Smooth muscle cell (in vitro differentiated cells): ENCODE data around the gene ATP10A. TPM values are rescaled to one million over a fixed set of nuclear protein-coding genes. Genes with fewer than 3 reads are reported as not detected.
A peak's percentile ranks its signal among the peaks of the same experiment; 100 is the strongest.

Experiments
- DNase-seq: peaks from one replicate; lab custom pipeline; 2025; ENCODE audit not compliant: unreplicated experiment; lab: John Stamatoyannopoulos, UW
- H2AFZ ChIP-seq: fragments of 200-600 bp; sonication (generic); 2 replicates; pipeline ENCODE4 v1.6.0; 2016; ENCODE audit warnings: antibody characterized with exemption, low read depth, mild to moderate bottlenecking
- H3F3A ChIP-seq: fragments of 200-600 bp; sonication (generic); 2 replicates; pipeline ENCODE4 v1.6.0; 2017; ENCODE audit warnings: antibody characterized with exemption, low read depth
- H3K27ac ChIP-seq: fragments of 200-600 bp; sonication (generic); 2 replicates; pipeline ENCODE4 v1.5.1; 2016; ENCODE audit warnings: low read depth, mild to moderate bottlenecking
- H3K27me3 ChIP-seq: fragments of 200-600 bp; sonication (generic); 2 replicates; pipeline ENCODE4 v1.6.1; 2016; ENCODE audit warnings: low read depth, mild to moderate bottlenecking
- H3K36me3 ChIP-seq: fragments of 200-600 bp; sonication (generic); 2 replicates; pipeline ENCODE4 v1.5.1; 2016; ENCODE audit warnings: low read depth
- H3K4me1 ChIP-seq: fragments of 200-600 bp; sonication (generic); 2 replicates; pipeline ENCODE4 v1.5.1; 2016; ENCODE audit warnings: low read depth
- H3K4me2 ChIP-seq: fragments of 200-600 bp; sonication (generic); 2 replicates; pipeline ENCODE4 v1.6.0; 2016; ENCODE audit warnings: mild to moderate bottlenecking
- H3K4me3 ChIP-seq: fragments of 200-600 bp; sonication (generic); 2 replicates; pipeline ENCODE4 v1.5.1; 2016; ENCODE audit warnings: mild to moderate bottlenecking
- H3K79me2 ChIP-seq: fragments of 200-600 bp; sonication (generic); 2 replicates; pipeline ENCODE4 v1.6.0; 2016; ENCODE audit warnings: low read depth, mild to moderate bottlenecking
- H3K9ac ChIP-seq: fragments of 200-600 bp; sonication (generic); 2 replicates; pipeline ENCODE4 v1.6.0; 2016; ENCODE audit warnings: low read depth
- H3K9me3 ChIP-seq: fragments of 200-600 bp; sonication (generic); replicated peaks from 2 replicates; pipeline ENCODE4 v1.5.1; 2016; ENCODE audit warnings: low read depth
- H4K20me1 ChIP-seq: fragments of 200-600 bp; sonication (generic); 2 replicates; pipeline ENCODE4 v1.6.0; 2016; ENCODE audit warnings: low read depth
- WGBS: methylation state at CpG from one replicate; pipeline ENCODE4 v1.1.7; 2016; ENCODE audit warnings: low lambda C conversion rate; 5-methylcytosine and 5-hydroxymethylcytosine counted together
- microRNA-seq: library from miRNA; unstranded; fragments of <30 nt; microRNA quantifications from one replicate; pipeline ENCODE4, GENCODE V29; 2016; ENCODE audit warnings: borderline number of aligned reads
- polyA plus RNA-seq: library from polyadenylated mRNA; unstranded; fragments of >200 nt; fragmentation: Nextera tagmentation; extraction: Ambion mirVana; gene quantifications from 2 replicates; pipeline ENCODE4 v1.2.1, GENCODE V29; 2016
- small RNA-seq: library from RNA; depleted of rRNA; stranded (forward); fragments of <200 nt; gene quantifications from one replicate; pipeline ENCODE3, GENCODE V24; 2014
- total RNA-seq: library from RNA; depleted of rRNA; stranded (reverse); fragments of >200 nt; gene quantifications from 2 replicates; pipeline ENCODE4 v1.2.3, GENCODE V29; 2014
- TF ChIP-seq, protein P1 (sequence below): fragments of 200-600 bp; sonication (generic); IDR thresholded peaks from 2 replicates; pipeline ENCODE4 v1.5.1; 2017; ENCODE audit warnings: borderline replicate concordance, mild to moderate bottlenecking, antibody characterized with exemption; ENCODE audit not compliant: insufficient read depth, poor library complexity, severe bottlenecking

Gene ATP10A
- total and polyA plus RNA-seq, 2 experiments from 2014 or later: 10.6 to 12.3 TPM

DNA sequence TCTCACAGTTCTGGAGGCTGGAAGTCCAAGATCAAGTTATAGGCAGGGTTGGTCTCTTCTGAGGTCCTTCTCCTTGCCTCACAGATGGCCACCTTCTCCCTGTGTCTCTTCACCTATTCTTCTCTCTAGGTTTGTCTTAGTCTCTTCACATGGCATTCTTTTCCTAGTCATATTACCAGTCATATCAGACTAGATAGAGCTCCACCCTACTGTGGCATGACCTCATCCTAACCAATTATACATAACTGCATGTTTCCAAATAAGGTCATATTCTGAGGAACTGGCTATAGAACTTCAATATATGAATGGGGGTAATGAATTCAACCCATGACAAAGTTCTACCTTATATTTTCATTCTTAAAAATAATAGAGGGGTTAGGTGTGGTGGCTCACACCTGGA is 227.9 kb downstream of the ATP10A start:
- peaks cover 7% of the 10 kb centered on the region for H3F3A ChIP-seq
- no peak overlapping the region for H3K27ac ChIP-seq
- H3K4me2 ChIP-seq: no peak overlapping the region
- no peak overlapping the region for H3K4me3 ChIP-seq
- peak overlapping the region; percentile 47 for H2AFZ ChIP-seq
- no peaks in the 10 kb centered on the region for H3K79me2 ChIP-seq
- no peak for DNase-seq
- no peak overlapping the region for H3K9ac ChIP-seq
- no peaks in the 10 kb centered on the region for H3K36me3 ChIP-seq
- TF ChIP-seq, protein P1, sequence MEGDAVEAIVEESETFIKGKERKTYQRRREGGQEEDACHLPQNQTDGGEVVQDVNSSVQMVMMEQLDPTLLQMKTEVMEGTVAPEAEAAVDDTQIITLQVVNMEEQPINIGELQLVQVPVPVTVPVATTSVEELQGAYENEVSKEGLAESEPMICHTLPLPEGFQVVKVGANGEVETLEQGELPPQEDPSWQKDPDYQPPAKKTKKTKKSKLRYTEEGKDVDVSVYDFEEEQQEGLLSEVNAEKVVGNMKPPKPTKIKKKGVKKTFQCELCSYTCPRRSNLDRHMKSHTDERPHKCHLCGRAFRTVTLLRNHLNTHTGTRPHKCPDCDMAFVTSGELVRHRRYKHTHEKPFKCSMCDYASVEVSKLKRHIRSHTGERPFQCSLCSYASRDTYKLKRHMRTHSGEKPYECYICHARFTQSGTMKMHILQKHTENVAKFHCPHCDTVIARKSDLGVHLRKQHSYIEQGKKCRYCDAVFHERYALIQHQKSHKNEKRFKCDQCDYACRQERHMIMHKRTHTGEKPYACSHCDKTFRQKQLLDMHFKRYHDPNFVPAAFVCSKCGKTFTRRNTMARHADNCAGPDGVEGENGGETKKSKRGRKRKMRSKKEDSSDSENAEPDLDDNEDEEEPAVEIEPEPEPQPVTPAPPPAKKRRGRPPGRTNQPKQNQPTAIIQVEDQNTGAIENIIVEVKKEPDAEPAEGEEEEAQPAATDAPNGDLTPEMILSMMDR: no peak
- no peaks in the 10 kb centered on the region for H3K27me3 ChIP-seq
- H3K4me1 ChIP-seq: no peaks in the 10 kb centered on the region
- no peaks in the 10 kb centered on the region for H3K9me3 ChIP-seq
- no peaks in the 10 kb centered on the region for H4K20me1 ChIP-seq

DNA sequence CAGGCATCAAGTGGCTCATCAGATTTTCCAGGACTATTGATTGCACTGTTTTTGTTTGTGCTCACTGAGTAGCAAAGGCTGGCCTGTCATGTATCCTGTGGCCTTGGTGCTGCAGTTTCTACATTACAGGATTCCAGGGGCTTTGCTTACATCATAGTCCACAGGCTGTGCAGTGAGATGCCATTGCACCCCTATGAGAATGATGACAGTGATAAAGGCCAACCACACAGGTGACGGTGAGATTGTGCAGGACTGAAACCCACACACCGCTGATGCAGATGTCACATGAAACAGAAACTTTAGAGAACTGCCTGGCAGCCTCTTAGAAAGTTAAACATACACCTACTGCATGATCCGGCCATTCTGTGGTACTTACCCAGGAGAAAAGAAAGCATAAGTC is 229.3 kb downstream of the ATP10A start:
- Histone ChIP-seq H3K9ac (no peak overlapping the region), H4K20me1 (no peaks in the 10 kb centered on the region), H2AFZ (no peak overlapping the region), H3K4me3 (no peak overlapping the region), H3K4me2 (no peak overlapping the region), H3F3A (no peaks in the 10 kb centered on the region), H3K79me2 (no peaks in the 10 kb centered on the region), H3K9me3 (no peaks in the 10 kb centered on the region), H3K27me3 (no peaks in the 10 kb centered on the region), H3K36me3 (no peaks in the 10 kb centered on the region), H3K4me1 (no peaks in the 10 kb centered on the region), H3K27ac (no peak overlapping the region)
- 47% methylated on average over 3 of the region's 3 CpGs for WGBS
- no peak for DNase-seq
- TF ChIP-seq, protein P1: no peak

DNA sequence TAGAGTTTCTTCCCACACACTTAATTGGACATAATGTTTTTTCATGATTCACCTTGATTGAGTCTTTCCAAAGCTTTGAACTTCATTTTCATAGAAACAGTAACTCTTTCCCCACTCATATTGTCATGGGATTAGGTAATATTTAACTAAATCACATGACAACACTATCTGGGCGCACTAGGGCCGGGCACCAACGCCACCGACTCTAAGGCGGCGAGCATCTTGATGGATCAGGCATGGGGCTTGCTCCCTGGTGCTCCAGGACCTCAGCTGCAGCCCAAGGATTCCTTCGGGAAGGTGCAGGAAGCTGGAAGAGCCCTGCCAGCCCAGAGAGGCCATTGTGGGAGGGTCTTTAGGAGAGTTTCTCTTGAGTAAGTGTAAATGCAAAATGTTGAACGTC is 231.2 kb downstream of the ATP10A start:
- Histone ChIP-seq H3K4me2 (no peak overlapping the region), H4K20me1 (no peaks in the 10 kb centered on the region), H3K4me3 (no peak overlapping the region), H3K79me2 (no peaks in the 10 kb centered on the region), H3K36me3 (no peaks in the 10 kb centered on the region), H3K27ac (no peak overlapping the region), H3K9me3 (no peaks in the 10 kb centered on the region), H3K27me3 (no peaks in the 10 kb centered on the region), H2AFZ (no peak overlapping the region), H3K9ac (no peak overlapping the region), H3F3A (no peaks in the 10 kb centered on the region), H3K4me1 (no peaks in the 10 kb centered on the region)
- TF ChIP-seq, protein P1: no peak
- no peak for DNase-seq
- WGBS: 96% methylated on average over 8 of the region's 8 CpGs

Small RNA genes lying within 50 kb of the gene (microRNA-seq; reads per million reads assigned to microRNA genes)
- not detected for gene MIR4715

Small RNA genes lying within 50 kb of the gene (small RNA-seq; reads per million reads assigned to genes)
- gene MIR4715 (not detected), gene RNA5SP390 (not detected)
